GM21381 (cell line): ENCODE data around the gene AK9.
A peak's percentile ranks its signal among the peaks of the same experiment; 100 is the strongest.
"Not testable (repeated sequence)": the region's sequence is repeated elsewhere in the genome, so short reads cannot be mapped to it uniquely, and the experiment has no call there.

Experiments
- ATAC-seq: cut with Tn5 transposase; IDR thresholded peaks from one replicate; pipeline ENCODE4 v1.9.1; 2021; ENCODE audit warnings: mild to moderate bottlenecking, moderate library complexity; ENCODE audit not compliant: unreplicated experiment

AK9 gene

GRCh38 chr6:109701221-109701620 is 10.2 kb upstream of the AK9 start:
- no peak for ATAC-seq

GRCh38 chr6:109696355-109696754 is 5.4 kb upstream of the AK9 start:
- no peak for ATAC-seq

GRCh38 chr6:109695468-109695867 is 4.5 kb upstream of the AK9 start:
- ATAC-seq, result no peak

GRCh38 chr6:109693111-109693510 is 2.1 kb upstream of the AK9 start:
- ATAC-seq, result no peak

GRCh38 chr6:109690373-109690736 is 647 bp downstream of the AK9 start:
- peak; percentile 43 for ATAC-seq

GRCh38 chr6:109687271-109687761 is 3.7 kb downstream of the AK9 start:
- ATAC-seq, result no peak

- no peak for ATAC-seq
These were observed 4.3 kb downstream of the AK9 start for GRCh38 chr6:109686566-109687265.

- ATAC-seq, result not testable (repeated sequence)
These were observed 12.1 kb downstream of the AK9 start for GRCh38 chr6:109678661-109679505.

- no peak for ATAC-seq
These were observed 12.8 kb downstream of the AK9 start for GRCh38 chr6:109678240-109678639.

GRCh38 chr6:109676724-109677123 is 14.3 kb downstream of the AK9 start:
- no peak for ATAC-seq

- no peak for ATAC-seq
These were observed 18.2 kb downstream of the AK9 start for GRCh38 chr6:109672839-109673238.

- no peak for ATAC-seq
These were observed 18.8 kb downstream of the AK9 start for GRCh38 chr6:109672175-109672574.

GRCh38 chr6:109671733-109672132 is 19.3 kb downstream of the AK9 start:
- no peak for ATAC-seq

GRCh38 chr6:109669811-109670210 is 21.2 kb downstream of the AK9 start:
- ATAC-seq, result no peak

- ATAC-seq, result no peak
These were observed 28.8 kb downstream of the AK9 start for GRCh38 chr6:109662192-109662591.

GRCh38 chr6:109660526-109661320 is 30.3 kb downstream of the AK9 start:
- ATAC-seq, result no peak

GRCh38 chr6:109655761-109656262 is 35.2 kb downstream of the AK9 start:
- no peak for ATAC-seq

GRCh38 chr6:109653264-109653663 is 37.7 kb downstream of the AK9 start:
- no peak for ATAC-seq

GRCh38 chr6:109644131-109644530 is 46.9 kb downstream of the AK9 start:
- ATAC-seq, result no peak

GRCh38 chr6:109632405-109632804 is 58.6 kb downstream of the AK9 start:
- ATAC-seq, result no peak

GRCh38 chr6:109631403-109631802 is 59.6 kb downstream of the AK9 start:
- no peak for ATAC-seq
